GM12891 (cell line): ENCODE results near the gene ZNF143.

Experiments used
- POLR2A ChIP-seq: IDR thresholded peaks from 2 replicates; pipeline ENCODE4 v1.6.1; 2011; ENCODE audit warnings: low read depth, low read length, control low read depth
- POLR2AphosphoS5 ChIP-seq: IDR thresholded peaks from 2 replicates; pipeline ENCODE4 v1.6.1; 2011; ENCODE audit warnings: low read depth, low read length, control low read depth
- SPI1 ChIP-seq: IDR thresholded peaks from 2 replicates; pipeline ENCODE4 v1.6.1; 2011; ENCODE audit warnings: low read depth, low read length, control low read depth

DNA sequence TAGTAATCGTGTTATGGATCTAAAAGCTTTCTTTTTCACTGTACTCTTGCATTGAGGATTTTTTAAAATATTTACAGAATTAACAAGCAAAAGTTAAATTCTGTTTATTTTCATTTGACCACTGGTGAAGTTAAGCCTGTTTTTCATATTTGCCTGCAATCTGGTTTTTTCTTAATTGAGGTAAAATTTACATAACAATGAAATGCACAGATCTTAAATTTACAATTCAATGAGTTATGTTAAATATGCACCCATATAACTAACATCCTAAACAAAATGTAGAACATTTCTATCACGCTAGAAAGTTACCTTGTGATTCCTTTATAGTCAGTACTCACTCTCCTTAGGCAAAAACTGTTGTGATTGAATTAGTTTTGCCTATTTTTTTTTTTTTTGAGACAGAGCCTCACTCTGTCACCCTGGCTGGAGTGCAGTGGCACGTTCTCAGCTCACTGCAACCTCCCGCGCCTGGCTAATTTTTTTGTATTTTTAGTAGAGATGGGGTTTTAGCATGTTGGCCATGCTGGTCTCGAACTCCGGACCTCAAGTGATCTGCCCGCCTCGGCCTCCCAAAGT, 58.1 kb downstream of the ZNF143 start:
- TF ChIP-seq POLR2AphosphoS5 = no peak
- TF ChIP-seq POLR2A = no peak
- no peak for TF ChIP-seq SPI1
